Activated T-cell treated with anti-CD3 and anti-CD28 coated beads, Interleukin-2, amount 50 U/mL, for 72 hours (primary cell): ENCODE measurements around the gene DDIT4. TPM values are rescaled to one million over a fixed set of nuclear protein-coding genes. Genes with fewer than 3 reads are reported as not detected.

Experiments used
- ATAC-seq, 2 donors: fragments of 150-1000 bp; cut with Tn5 transposase; replicated peaks in 1 of 2; 2 replicates each; pipeline ENCODE4 v1.10.0; 2021; ENCODE audit warnings: moderate library complexity in 2 of 2, mild to moderate bottlenecking in 1 of 2
- DNase-seq, 2 donors: peaks; one replicate each; pipeline ENCODE4 v3.0.0; 2021 to 2022; ENCODE audit warnings: mixed read lengths in 1 of 2
- H3K27ac Mint-ChIP-seq: one replicate; pipeline ENCODE4 v1.8.0; 2022; ENCODE audit warnings: mild to moderate bottlenecking, moderate library complexity, mixed read lengths
- H3K27me3 Mint-ChIP-seq: one replicate; pipeline ENCODE4 v1.8.0; 2022; ENCODE audit warnings: low read depth, mixed read lengths
- H3K36me3 Mint-ChIP-seq, 2 donors: one replicate each; pipeline ENCODE4 v1.8.0; 2022; ENCODE audit warnings: mixed read lengths in 2 of 2, mild to moderate bottlenecking in 1 of 2; ENCODE audit not compliant: insufficient read depth in 2 of 2
- H3K4me1 Mint-ChIP-seq: one replicate; pipeline ENCODE4 v1.8.0; 2022; ENCODE audit warnings: low read depth, mixed read lengths
- H3K4me3 Mint-ChIP-seq, 2 donors: one replicate each; pipeline ENCODE4 v1.8.0; 2022; ENCODE audit warnings: mild to moderate bottlenecking in 2 of 2, mixed read lengths in 2 of 2, moderate library complexity in 2 of 2
- H3K9me3 Mint-ChIP-seq, 2 donors: one replicate each; pipeline ENCODE4 v1.8.0; 2022; ENCODE audit warnings: mixed read lengths in 2 of 2
- total RNA-seq, 2 donors: library from RNA; stranded (reverse); gene quantifications; one replicate each; pipeline ENCODE4 v1.2.3, GENCODE V29; 2022

Gene DDIT4
- total RNA-seq, 2 donors from 2014 or later, result 1,119 to 1,202 TPM

- peaks cover 6 to 9% of the 10 kb centered on the region in 2 donors for H3K36me3 Mint-ChIP-seq
- H3K9me3 Mint-ChIP-seq, result peaks cover 0 to 1% of the 10 kb centered on the region in 2 donors
- H3K27me3 Mint-ChIP-seq, result no peaks in the 10 kb centered on the region
- peak overlapping the region; percentile 71 to 77 for H3K4me3 Mint-ChIP-seq
- peak; percentile 64 to 66 for DNase-seq
- ATAC-seq, result peak; percentile 14 to 15
- peaks cover 76% of the 10 kb centered on the region for H3K4me1 Mint-ChIP-seq
- peak overlapping the region; percentile 100 for H3K27ac Mint-ChIP-seq
These were observed 48.7 kb downstream of the DDIT4 start for GRCh38 chr10:72322280-72323058.

- Mint-ChIP-seq H3K27ac (peak overlapping the region; percentile 88), H3K9me3 (peaks cover 0 to 1% of the 10 kb centered on the region in 2 donors), H3K36me3 (peaks cover 7% of the 10 kb centered on the region in 2 donors), H3K27me3 (no peaks in the 10 kb centered on the region), H3K4me1 (peaks cover 76% of the 10 kb centered on the region), H3K4me3 (peak overlapping the region; percentile 71 to 77)
- peak in 1 of 2 donors; percentile 28 for DNase-seq
- ATAC-seq, result no peak
These were observed 49.5 kb downstream of the DDIT4 start for GRCh38 chr10:72323108-72323749.

DNA sequence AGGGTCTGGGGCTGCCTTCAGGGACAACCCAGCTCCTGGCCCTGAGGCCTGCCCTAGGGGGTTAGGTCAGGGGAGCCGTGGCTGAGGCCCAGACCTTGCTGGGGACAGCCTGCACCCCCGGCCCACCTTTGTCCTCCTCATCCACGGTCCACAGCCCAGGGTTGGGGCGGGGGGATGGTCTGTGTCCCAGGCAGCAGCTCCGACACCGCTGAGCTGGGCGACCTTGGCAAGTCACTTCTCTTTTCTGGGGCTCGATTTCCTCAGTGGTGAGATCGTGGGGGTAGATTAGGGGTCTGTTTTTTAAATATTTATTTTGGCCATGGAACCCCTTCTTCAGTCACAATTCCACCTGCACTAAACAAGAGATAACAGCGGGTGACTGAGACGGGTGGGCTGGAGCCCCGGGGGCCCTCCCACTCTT, 50.1 kb downstream of the DDIT4 start:
- peak in 1 of 2 donors; percentile 25 for DNase-seq
- Mint-ChIP-seq H3K27me3 (no peaks in the 10 kb centered on the region), H3K36me3 (peaks cover 6 to 7% of the 10 kb centered on the region in 2 donors), H3K9me3 (peaks cover 0 to 1% of the 10 kb centered on the region in 2 donors), H3K4me3 (peak overlapping the region; percentile 32 to 77), H3K27ac (peak overlapping the region; percentile 52), H3K4me1 (peaks cover 76% of the 10 kb centered on the region)
- no peak for ATAC-seq

Other genes with a start within 250 kb of the DDIT4 start
- 100 to 1,000 TPM; 253 to 291 TPM for gene SPOCK2, start 185.4 kb upstream of the DDIT4 start, total RNA-seq
- gene ANAPC16, start 57.9 kb upstream of the DDIT4 start, total RNA-seq, result 100 to 1,000 TPM; 183 to 197 TPM
- 10 to 100 TPM; 81.2 to 84.3 TPM for gene ASCC1, start 57.6 kb upstream of the DDIT4 start, total RNA-seq
- 10 to 100 TPM; 24.1 to 25.2 TPM for gene DNAJB12, start 81.0 kb downstream of the DDIT4 start, total RNA-seq